ENCODE measurements around the gene HEPACAM2. TPM values are rescaled to one million over a fixed set of nuclear protein-coding genes. Genes with fewer than 3 reads are reported as not detected.

Gene HEPACAM2
- total RNA-seq (2014; rRNA removed; shearing (Covaris generic)), result not detected in 2 replicates
- polyA plus RNA-seq (2016; fragmentation: Nextera tagmentation; extraction: Ambion mirVana), result not detected in 2 replicates

DNA sequence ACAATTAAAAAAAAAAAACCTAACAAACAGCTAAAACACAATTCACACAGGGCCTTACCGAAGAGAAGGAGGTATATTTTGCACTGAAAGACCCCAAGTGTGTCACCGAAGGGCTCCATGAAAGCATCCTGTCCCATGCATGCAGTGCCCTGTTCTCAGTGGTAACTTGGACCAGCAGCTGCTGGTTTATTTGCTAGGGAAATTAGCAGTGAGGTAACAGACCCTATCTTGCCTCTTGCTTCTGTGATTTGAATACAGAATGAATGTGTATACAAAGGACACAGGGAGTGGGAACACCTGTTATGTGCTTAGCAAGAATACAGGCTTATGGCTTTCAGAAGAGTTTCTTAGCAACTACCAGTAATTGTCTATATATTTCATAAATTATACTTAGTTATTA lies at the start of gene HEPACAM2:
TSS of gene HEPACAM2 (minus strand) at position 160 of the 400 bp plus-strand sequence.
- H3K79me2 ChIP-seq (ENCODE audit: insufficient read depth), result no peaks in the 10 kb centered on the region
- peaks cover 16% of the 10 kb centered on the region for H3K27me3 ChIP-seq (replicated peaks; ENCODE audit: insufficient read depth)
- WGBS, 2 experiments (ENCODE audit: low coverage in 1 of 2, low lambda C conversion rate in 2 of 2, missing lambda C conversion rate in 2 of 2), result 46 to 53% methylated on average over 2 of the region's 2 CpGs
- H3K4me2 ChIP-seq (ENCODE audit: unreplicated experiment), result no peak within 1 kb of the TSS
- H4K20me1 ChIP-seq (ENCODE audit: insufficient read depth), result no peaks in the 10 kb centered on the region
- H3K4me3 ChIP-seq, result no peak within 1 kb of the TSS
- H2AFZ ChIP-seq, result no peak within 1 kb of the TSS
- no peak within 1 kb of the TSS for H3K27ac ChIP-seq
- no peak for DNase-seq
- no peak within 1 kb of the TSS for H3K9ac ChIP-seq
- no peaks in the 10 kb centered on the region for H3K36me3 ChIP-seq (ENCODE audit: low read depth)
- H3K9me3 ChIP-seq (ENCODE audit: low read depth), result no peaks in the 10 kb centered on the region
- TF ChIP-seq EZH2 (IDR thresholded peaks at IDR 0.05; ENCODE audit: insufficient read depth, poor library complexity, severe bottlenecking) (no peak), EZH2phosphoT487 (IDR thresholded peaks at IDR 0.05; ENCODE audit: insufficient read depth, low read depth) (no peak)
- H3F3A ChIP-seq (ENCODE audit: insufficient read depth), result no peaks in the 10 kb centered on the region
- H3K4me1 ChIP-seq (ENCODE audit: insufficient read depth), result no peaks in the 10 kb centered on the region
- in situ Hi-C loops (cut with MboI), result loop anchor here (10.0 kb wide), 1 partner anchor 132 kb away; no protein-coding TSS in a partner anchor
- H3K9me2 ChIP-seq (ENCODE audit: insufficient read depth), result no peaks in the 10 kb centered on the region

DNA sequence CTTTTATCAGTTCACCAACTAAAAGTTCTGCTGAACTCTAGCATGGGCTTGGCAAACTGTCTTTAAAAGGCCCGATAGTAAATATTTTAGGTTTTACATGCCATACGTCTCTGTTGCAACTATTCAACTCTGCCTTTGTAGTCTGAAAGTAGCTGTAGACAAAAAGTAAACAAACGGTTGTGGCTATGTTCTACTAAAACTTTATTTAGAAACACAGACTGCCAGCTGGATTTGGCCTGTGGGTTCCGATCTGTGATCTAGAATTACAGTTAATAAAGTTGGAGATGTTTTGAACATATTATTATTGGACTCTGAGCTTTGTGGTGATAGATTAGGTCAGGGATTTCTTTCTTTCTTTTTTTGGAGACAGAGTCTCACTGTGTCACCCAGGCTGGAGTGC lies 39.0 kb upstream of the HEPACAM2 start:
- in situ Hi-C loops (cut with MboI), result no loop called here
- no peaks in the 10 kb centered on the region for H3K4me1 ChIP-seq (ENCODE audit: insufficient read depth)
- no peak overlapping the region for H2AFZ ChIP-seq
- H3K27ac ChIP-seq, result no peak overlapping the region
- no peaks in the 10 kb centered on the region for H4K20me1 ChIP-seq (ENCODE audit: insufficient read depth)
- H3K27me3 ChIP-seq (replicated peaks; ENCODE audit: insufficient read depth), result no peaks in the 10 kb centered on the region
- no peak overlapping the region for H3K4me3 ChIP-seq
- no peaks in the 10 kb centered on the region for H3K9me3 ChIP-seq (ENCODE audit: low read depth)
- no peak for TF ChIP-seq EZH2phosphoT487 (IDR thresholded peaks at IDR 0.05; ENCODE audit: insufficient read depth, low read depth)
- no peak for TF ChIP-seq EZH2 (IDR thresholded peaks at IDR 0.05; ENCODE audit: insufficient read depth, poor library complexity, severe bottlenecking)
- H3F3A ChIP-seq (ENCODE audit: insufficient read depth), result no peaks in the 10 kb centered on the region
- DNase-seq, result no peak
- H3K9ac ChIP-seq, result no peak overlapping the region
- H3K36me3 ChIP-seq (ENCODE audit: low read depth), result no peaks in the 10 kb centered on the region; the same call in 1 of the 2 replicates
- WGBS, 2 experiments (ENCODE audit: low coverage in 1 of 2, low lambda C conversion rate in 2 of 2, missing lambda C conversion rate in 2 of 2), result 96% methylated on average over 4 of the region's 4 CpGs
- H3K9me2 ChIP-seq (ENCODE audit: insufficient read depth), result no peaks in the 10 kb centered on the region
- H3K4me2 ChIP-seq (ENCODE audit: unreplicated experiment), result no peak overlapping the region
- H3K79me2 ChIP-seq (ENCODE audit: insufficient read depth), result no peaks in the 10 kb centered on the region

DNA sequence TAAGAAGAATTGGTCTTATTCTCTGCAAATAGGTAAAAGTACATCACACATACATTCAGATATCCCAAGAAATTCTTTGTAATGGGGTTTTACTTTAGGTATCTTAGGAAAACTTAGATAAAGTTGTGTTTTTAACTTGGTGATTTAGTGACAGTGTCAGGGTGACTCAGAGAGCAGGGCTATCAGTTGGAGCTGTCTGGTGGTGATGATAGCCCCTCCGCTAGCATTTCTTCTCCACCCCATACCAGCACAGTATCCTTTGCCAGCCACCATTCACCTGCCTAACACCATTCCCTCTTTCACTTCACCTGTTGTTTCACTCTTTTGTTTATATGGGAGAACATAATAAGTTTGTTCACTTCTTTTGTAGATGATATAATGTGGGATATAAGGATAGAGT lies 36.3 kb upstream of the HEPACAM2 start:
- Histone ChIP-seq H3F3A (ENCODE audit: insufficient read depth) (no peaks in the 10 kb centered on the region), H3K9me3 (ENCODE audit: low read depth) (no peaks in the 10 kb centered on the region), H3K27ac (no peak overlapping the region), H3K4me2 (ENCODE audit: unreplicated experiment) (no peak overlapping the region), H2AFZ (no peak overlapping the region), H3K27me3 (replicated peaks; ENCODE audit: insufficient read depth) (no peaks in the 10 kb centered on the region), H3K4me3 (no peak overlapping the region), H3K79me2 (ENCODE audit: insufficient read depth) (no peaks in the 10 kb centered on the region), H4K20me1 (ENCODE audit: insufficient read depth) (no peaks in the 10 kb centered on the region), H3K36me3 (ENCODE audit: low read depth) (peaks cover 8% of the 10 kb centered on the region), H3K9ac (no peak overlapping the region), H3K9me2 (ENCODE audit: insufficient read depth) (no peaks in the 10 kb centered on the region), H3K4me1 (ENCODE audit: insufficient read depth) (no peaks in the 10 kb centered on the region)
- no peak for TF ChIP-seq EZH2 (IDR thresholded peaks at IDR 0.05; ENCODE audit: insufficient read depth, poor library complexity, severe bottlenecking)
- TF ChIP-seq EZH2phosphoT487 (IDR thresholded peaks at IDR 0.05; ENCODE audit: insufficient read depth, low read depth), result no peak
- in situ Hi-C loops (cut with MboI), result no loop called here
- no peak for DNase-seq
- 73 to 100% methylated on average over 1 of the region's 1 CpG for WGBS, 2 experiments (ENCODE audit: low coverage in 1 of 2, low lambda C conversion rate in 2 of 2, missing lambda C conversion rate in 2 of 2)

DNA sequence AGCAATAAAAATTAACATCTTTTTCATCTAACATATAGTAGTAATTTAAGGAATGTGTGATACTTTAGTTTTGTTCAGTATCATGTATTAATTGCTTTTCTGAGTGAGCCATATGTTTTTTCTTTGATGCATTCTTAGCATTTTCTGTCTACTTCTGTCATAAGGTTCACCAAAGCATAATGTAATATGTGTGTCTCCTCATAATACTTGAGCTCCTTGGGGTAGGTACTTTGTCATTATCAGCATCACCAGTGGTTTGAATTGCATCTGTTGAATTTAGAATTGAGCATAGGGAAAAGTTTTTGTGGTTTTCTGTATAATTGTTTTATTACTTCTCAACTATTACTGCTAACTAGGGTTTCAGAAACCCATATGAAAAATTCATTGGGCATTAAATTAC lies 32.4 kb upstream of the HEPACAM2 start:
- H3K9me2 ChIP-seq (ENCODE audit: insufficient read depth), result no peaks in the 10 kb centered on the region
- H3K36me3 ChIP-seq (ENCODE audit: low read depth), result peaks cover 8% of the 10 kb centered on the region
- H3K9ac ChIP-seq, result no peak overlapping the region
- no peaks in the 10 kb centered on the region for H3K79me2 ChIP-seq (ENCODE audit: insufficient read depth)
- no peaks in the 10 kb centered on the region for H4K20me1 ChIP-seq (ENCODE audit: insufficient read depth)
- H3F3A ChIP-seq (ENCODE audit: insufficient read depth), result no peaks in the 10 kb centered on the region
- H3K4me1 ChIP-seq (ENCODE audit: insufficient read depth), result no peaks in the 10 kb centered on the region
- H3K9me3 ChIP-seq (ENCODE audit: low read depth), result no peaks in the 10 kb centered on the region
- in situ Hi-C loops (cut with MboI), result no loop called here
- H3K4me3 ChIP-seq, result no peak overlapping the region
- no peak for TF ChIP-seq EZH2phosphoT487 (IDR thresholded peaks at IDR 0.05; ENCODE audit: insufficient read depth, low read depth)
- H3K4me2 ChIP-seq (ENCODE audit: unreplicated experiment), result no peak overlapping the region
- no peak for DNase-seq
- no peak overlapping the region for H2AFZ ChIP-seq
- no peaks in the 10 kb centered on the region for H3K27me3 ChIP-seq (replicated peaks; ENCODE audit: insufficient read depth)
- H3K27ac ChIP-seq, result no peak overlapping the region

All from GM23248 (cell line).